Measurements from ENCODE around the gene COL23A1. TPM values are rescaled to one million over a fixed set of nuclear protein-coding genes. Genes with fewer than 3 reads are reported as not detected.
A peak's percentile ranks its signal among the peaks of the same experiment; 100 is the strongest.
"Not testable (repeated sequence)": the region's sequence is repeated elsewhere in the genome, so short reads cannot be mapped to it uniquely, and the experiment has no call there.

Gene COL23A1
- total RNA-seq, 1 donor from 2014 or later = 20.4 TPM

GRCh38 chr5:178310130-178310865, 279.9 kb downstream of the COL23A1 start:
- DNase-seq (no peak), ATAC-seq (no peak)
- intact Hi-C loops (cut with micrococcal nuclease) = no loop called here

GRCh38 chr5:178309271-178310013, 280.8 kb downstream of the COL23A1 start:
- DNase-seq (no peak), ATAC-seq (peak; percentile 61)
- intact Hi-C loops (cut with micrococcal nuclease) = no loop called here

- intact Hi-C loops (cut with micrococcal nuclease) = no loop called here
- DNase-seq = no peak
- no peak for ATAC-seq
Measured at GRCh38 chr5:178308541-178309092, 281.6 kb downstream of the COL23A1 start.

GRCh38 chr5:178307267-178308045, 282.7 kb downstream of the COL23A1 start:
- intact Hi-C loops (cut with micrococcal nuclease) = no loop called here
- DNase-seq (no peak), ATAC-seq (no peak)

GRCh38 chr5:178306430-178307225, 283.6 kb downstream of the COL23A1 start:
- intact Hi-C loops (cut with micrococcal nuclease) = no loop called here
- DNase-seq (no peak), ATAC-seq (no peak)

GRCh38 chr5:178305801-178306200, 284.4 kb downstream of the COL23A1 start:
- ATAC-seq (no peak), DNase-seq (no peak)
- intact Hi-C loops (cut with micrococcal nuclease) = no loop called here

GRCh38 chr5:178304761-178305645, 285.2 kb downstream of the COL23A1 start:
- intact Hi-C loops (cut with micrococcal nuclease) = no loop called here
- DNase-seq = no peak
- ATAC-seq = no peak

- intact Hi-C loops (cut with micrococcal nuclease) = no loop called here
- no peak for DNase-seq
- ATAC-seq = no peak
Measured at GRCh38 chr5:178304016-178304415, 286.2 kb downstream of the COL23A1 start.

- ATAC-seq; DNase-seq; intact Hi-C loops (cut with micrococcal nuclease): not testable (repeated sequence)
Measured at GRCh38 chr5:178302321-178302720, 287.9 kb downstream of the COL23A1 start.

- no peak for ATAC-seq
- intact Hi-C loops (cut with micrococcal nuclease) = no loop called here
- DNase-seq = no peak
Measured at GRCh38 chr5:178301641-178302040, 288.6 kb downstream of the COL23A1 start.

GRCh38 chr5:178298283-178298807, 291.8 kb downstream of the COL23A1 start:
- DNase-seq = no peak
- no peak for ATAC-seq
- intact Hi-C loops (cut with micrococcal nuclease) = no loop called here

GRCh38 chr5:178297751-178298150, 292.4 kb downstream of the COL23A1 start:
- no peak for ATAC-seq
- intact Hi-C loops (cut with micrococcal nuclease) = no loop called here
- DNase-seq = no peak

GRCh38 chr5:178296066-178296465, 294.1 kb downstream of the COL23A1 start:
- intact Hi-C loops (cut with micrococcal nuclease) = no loop called here
- DNase-seq = no peak
- ATAC-seq = peak; percentile 51

- ATAC-seq (no peak), DNase-seq (no peak)
- intact Hi-C loops (cut with micrococcal nuclease) = no loop called here
Measured at GRCh38 chr5:178295589-178295988, 294.6 kb downstream of the COL23A1 start.

- ATAC-seq (no peak), DNase-seq (no peak)
- intact Hi-C loops (cut with micrococcal nuclease) = no loop called here
Measured at GRCh38 chr5:178293815-178294214, 296.4 kb downstream of the COL23A1 start.

- DNase-seq (no peak), ATAC-seq (no peak)
- intact Hi-C loops (cut with micrococcal nuclease) = no loop called here
Measured at GRCh38 chr5:178293400-178293799, 296.8 kb downstream of the COL23A1 start.

GRCh38 chr5:178292826-178293205, 297.4 kb downstream of the COL23A1 start:
- intact Hi-C loops (cut with micrococcal nuclease) = no loop called here
- ATAC-seq (no peak), DNase-seq (no peak)

Measured in left ventricle myocardium superior (tissue), 1 donor.